K562 (cell line): ENCODE data around the gene SLC35A4. TPM values are rescaled to one million over a fixed set of nuclear protein-coding genes. Genes with fewer than 3 reads are reported as not detected.

Experiments used
- CSDE1 ChIP-seq, 2 experiments: fragments of 450-650 bp; IDR thresholded peaks; 2 replicates each; pipeline ENCODE4 v1.6.1; 2016; ENCODE audit warnings: mild to moderate bottlenecking in 1 of 2
- ELF1 ChIP-seq: fragments of 200-800 bp; sonication (Bioruptor generic); IDR thresholded peaks from 2 replicates; pipeline ENCODE4 v1.6.1; 2016; ENCODE audit warnings: missing genetic modification characterization, missing compliant biosample characterization
- KLF16 ChIP-seq: IDR thresholded peaks from 2 replicates; pipeline ENCODE4 v1.6.1; 2016; ENCODE audit warnings: antibody characterized with exemption
- NUFIP1 ChIP-seq: fragments of 450-650 bp; IDR thresholded peaks from 2 replicates; pipeline ENCODE4 v1.6.1; 2018; ENCODE audit not compliant: partially characterized antibody
- OTX1 ChIP-seq: fragments of 450-650 bp; formaldehyde crosslinking; IDR thresholded peaks from 2 replicates; pipeline ENCODE4 v1.4.0; 2022; ENCODE audit warnings: mild to moderate bottlenecking
- SOX6 ChIP-seq: fragments of 450-650 bp; IDR thresholded peaks from 2 replicates; pipeline ENCODE4 v1.6.1; 2014; ENCODE audit warnings: mild to moderate bottlenecking
- TGIF2 ChIP-seq: sonication (generic); formaldehyde crosslinking; IDR thresholded peaks from 2 replicates; pipeline ENCODE4 v1.8.1; 2022; ENCODE audit warnings: mild to moderate bottlenecking, missing genetic modification reagents, moderate library complexity
- polyA plus RNA-seq, 8 experiments: library from polyadenylated mRNA; depleted of rRNA in 4 of 8; stranded (reverse) in 5 of 8; unstranded in 3 of 8; fragments of >200 nt; fragmentation: Nextera tagmentation in 2 of 8; fragmentation: Illumina TruSeq in 1 of 8; extraction: Ambion mirVana in 2 of 8; extraction: Trizol in 1 of 8; gene quantifications; 2 replicates each; pipeline versions ENCODE4 v1.2.1 to v1.2.3, GENCODE V29; 2011 to 2014; ENCODE audit warnings: inconsistent platforms in 1 of 8, missing spikeins in 1 of 8
- total RNA-seq, 7 experiments: library from RNA; depleted of rRNA in 6 of 7; stranded (reverse); fragments of >200 nt in 6 of 7; fragmentation: Illumina TruSeq in 2 of 7; extraction: Trizol in 2 of 7; gene quantifications; 2 replicates each; pipeline versions ENCODE4 v1.2.1 to v1.2.3, GENCODE V29; 2011 to 2021; ENCODE audit warnings: low replicate concordance in 1 of 7
- TF ChIP-seq, protein P1 (sequence below): fragments of 450-650 bp; IDR thresholded peaks from 2 replicates; pipeline ENCODE4 v1.6.1; 2016; ENCODE audit warnings: low read depth
- TF ChIP-seq, protein P2 (sequence below): IDR thresholded peaks from 2 replicates; pipeline ENCODE4 v1.6.1; 2012; ENCODE audit warnings: low read depth, low read length, improper control_type of control experiment, borderline replicate concordance
- TF ChIP-seq, protein P3 (sequence below): sonication (generic); formaldehyde crosslinking; IDR thresholded peaks from 2 replicates; pipeline ENCODE4 v1.8.0; 2022; ENCODE audit warnings: missing genetic modification reagents, mild to moderate bottlenecking, borderline replicate concordance
- TF ChIP-seq, protein P4 (sequence below), 2 experiments: IDR thresholded peaks; 2 replicates each; pipeline ENCODE4 v1.6.1; 2011; ENCODE audit warnings: borderline replicate concordance in 1 of 2, control low read depth in 1 of 2, low read depth in 1 of 2, low read length in 1 of 2, mild to moderate bottlenecking in 1 of 2, mixed read lengths in 1 of 2, moderate library complexity in 1 of 2; ENCODE audit not compliant: insufficient read depth in 1 of 2, insufficient read length in 1 of 2, poor library complexity in 1 of 2, severe bottlenecking in 1 of 2; ENCODE audit errors: extremely low read depth in 1 of 2

SLC35A4 gene
- total and polyA plus RNA-seq, 9 of the 15 experiments (the other 6 are each of a cell fraction or from before 2014, with no cell fraction given) = 21.8 to 171 (median 42.5) TPM

DNA sequence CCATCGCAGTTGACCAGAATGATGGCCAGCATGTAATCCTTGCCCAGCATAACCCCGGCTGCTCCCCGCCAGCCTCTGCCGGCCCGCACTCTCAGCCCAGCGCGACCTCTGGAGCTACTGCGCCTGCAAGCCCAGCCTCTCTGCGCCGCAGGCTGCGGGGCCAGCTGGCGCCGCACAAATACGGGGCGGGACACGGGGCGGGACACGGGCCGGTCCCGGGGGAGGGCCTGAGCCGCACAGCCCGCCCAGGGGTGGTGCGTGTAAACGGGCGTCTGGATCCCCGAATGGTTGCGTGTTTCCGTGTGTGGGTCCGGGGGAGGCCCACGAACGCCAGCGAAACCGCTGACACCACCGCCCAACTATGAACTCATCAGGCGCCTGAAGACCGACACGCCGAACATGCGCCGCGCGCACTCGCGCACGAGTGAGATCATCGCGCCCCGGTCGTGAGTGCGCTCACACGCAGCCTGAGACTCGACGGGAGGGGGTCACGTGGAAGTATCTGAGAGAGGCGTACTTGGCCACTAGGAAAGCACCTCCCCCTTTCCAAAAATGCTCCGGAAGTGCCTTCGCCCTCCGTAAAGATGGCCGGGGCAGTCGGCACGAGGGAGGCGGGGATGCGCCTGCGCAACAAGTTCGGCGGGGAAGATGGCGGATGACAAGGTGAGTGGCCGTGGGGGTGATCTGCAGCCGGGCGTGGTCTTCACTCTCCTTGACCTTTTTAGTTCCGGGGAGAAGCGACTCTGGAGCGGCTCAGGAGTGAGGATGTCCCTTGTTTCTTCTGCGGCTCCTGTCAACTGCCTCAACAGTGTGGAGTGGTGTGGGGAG lies at the start of gene SLC35A4, which contains the start of gene APBB3 (continued):
- TF ChIP-seq, protein P1, sequence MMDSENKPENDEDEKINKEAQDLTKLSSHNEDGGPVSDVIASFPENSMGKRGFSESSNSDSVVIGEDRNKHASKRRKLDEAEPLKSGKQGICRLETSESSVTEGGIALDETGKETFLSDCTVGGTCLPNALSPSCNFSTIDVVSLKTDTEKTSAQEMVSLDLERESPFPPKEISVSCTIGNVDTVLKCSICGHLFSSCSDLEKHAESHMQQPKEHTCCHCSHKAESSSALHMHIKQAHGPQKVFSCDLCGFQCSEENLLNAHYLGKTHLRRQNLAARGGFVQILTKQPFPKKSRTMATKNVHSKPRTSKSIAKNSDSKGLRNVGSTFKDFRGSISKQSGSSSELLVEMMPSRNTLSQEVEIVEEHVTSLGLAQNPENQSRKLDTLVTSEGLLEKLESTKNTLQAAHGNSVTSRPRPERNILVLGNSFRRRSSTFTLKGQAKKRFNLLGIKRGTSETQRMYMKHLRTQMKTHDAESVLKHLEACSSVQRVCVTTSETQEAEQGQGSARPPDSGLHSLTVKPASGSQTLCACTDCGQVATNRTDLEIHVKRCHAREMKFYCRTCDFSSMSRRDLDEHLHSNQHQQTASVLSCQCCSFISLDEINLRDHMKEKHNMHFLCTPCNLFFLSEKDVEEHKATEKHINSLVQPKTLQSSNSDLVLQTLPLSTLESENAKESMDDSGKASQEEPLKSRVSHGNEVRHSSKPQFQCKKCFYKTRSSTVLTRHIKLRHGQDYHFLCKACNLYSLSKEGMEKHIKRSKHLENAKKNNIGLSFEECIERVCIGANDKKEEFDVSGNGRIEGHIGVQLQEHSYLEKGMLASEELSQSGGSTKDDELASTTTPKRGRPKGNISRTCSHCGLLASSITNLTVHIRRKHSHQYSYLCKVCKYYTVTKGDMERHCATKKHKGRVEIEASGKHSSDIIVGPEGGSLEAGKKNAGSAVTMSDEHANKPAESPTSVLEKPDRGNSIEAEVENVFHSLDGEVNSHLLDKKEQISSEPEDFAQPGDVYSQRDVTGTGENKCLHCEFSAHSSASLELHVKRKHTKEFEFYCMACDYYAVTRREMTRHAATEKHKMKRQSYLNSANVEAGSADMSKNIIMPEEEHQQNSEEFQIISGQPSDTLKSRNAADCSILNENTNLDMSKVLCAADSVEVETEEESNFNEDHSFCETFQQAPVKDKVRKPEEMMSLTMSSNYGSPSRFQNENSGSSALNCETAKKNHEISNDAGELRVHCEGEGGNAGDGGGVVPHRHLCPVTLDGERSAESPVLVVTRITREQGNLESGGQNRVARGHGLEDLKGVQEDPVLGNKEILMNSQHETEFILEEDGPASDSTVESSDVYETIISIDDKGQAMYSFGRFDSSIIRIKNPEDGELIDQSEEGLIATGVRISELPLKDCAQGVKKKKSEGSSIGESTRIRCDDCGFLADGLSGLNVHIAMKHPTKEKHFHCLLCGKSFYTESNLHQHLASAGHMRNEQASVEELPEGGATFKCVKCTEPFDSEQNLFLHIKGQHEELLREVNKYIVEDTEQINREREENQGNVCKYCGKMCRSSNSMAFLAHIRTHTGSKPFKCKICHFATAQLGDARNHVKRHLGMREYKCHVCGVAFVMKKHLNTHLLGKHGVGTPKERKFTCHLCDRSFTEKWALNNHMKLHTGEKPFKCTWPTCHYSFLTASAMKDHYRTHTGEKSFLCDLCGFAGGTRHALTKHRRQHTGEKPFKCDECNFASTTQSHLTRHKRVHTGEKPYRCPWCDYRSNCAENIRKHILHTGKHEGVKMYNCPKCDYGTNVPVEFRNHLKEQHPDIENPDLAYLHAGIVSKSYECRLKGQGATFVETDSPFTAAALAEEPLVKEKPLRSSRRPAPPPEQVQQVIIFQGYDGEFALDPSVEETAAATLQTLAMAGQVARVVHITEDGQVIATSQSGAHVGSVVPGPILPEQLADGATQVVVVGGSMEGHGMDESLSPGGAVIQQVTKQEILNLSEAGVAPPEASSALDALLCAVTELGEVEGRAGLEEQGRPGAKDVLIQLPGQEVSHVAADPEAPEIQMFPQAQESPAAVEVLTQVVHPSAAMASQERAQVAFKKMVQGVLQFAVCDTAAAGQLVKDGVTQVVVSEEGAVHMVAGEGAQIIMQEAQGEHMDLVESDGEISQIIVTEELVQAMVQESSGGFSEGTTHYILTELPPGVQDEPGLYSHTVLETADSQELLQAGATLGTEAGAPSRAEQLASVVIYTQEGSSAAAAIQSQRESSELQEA = no peak
- TF ChIP-seq, protein P2, sequence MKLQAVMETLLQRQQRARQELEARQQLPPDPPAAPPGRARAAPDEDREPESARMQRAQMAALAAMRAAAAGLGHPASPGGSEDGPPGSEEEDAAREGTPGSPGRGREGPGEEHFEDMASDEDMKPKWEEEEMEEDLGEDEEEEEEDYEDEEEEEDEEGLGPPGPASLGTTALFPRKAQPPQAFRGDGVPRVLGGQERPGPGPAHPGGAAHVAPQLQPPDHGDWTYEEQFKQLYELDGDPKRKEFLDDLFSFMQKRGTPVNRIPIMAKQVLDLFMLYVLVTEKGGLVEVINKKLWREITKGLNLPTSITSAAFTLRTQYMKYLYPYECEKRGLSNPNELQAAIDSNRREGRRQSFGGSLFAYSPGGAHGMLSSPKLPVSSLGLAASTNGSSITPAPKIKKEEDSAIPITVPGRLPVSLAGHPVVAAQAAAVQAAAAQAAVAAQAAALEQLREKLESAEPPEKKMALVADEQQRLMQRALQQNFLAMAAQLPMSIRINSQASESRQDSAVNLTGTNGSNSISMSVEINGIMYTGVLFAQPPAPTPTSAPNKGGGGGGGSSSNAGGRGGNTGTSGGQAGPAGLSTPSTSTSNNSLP = no peak
- TF ChIP-seq TGIF2 (CRISPR knock-in tag) = no peak
- no peak for TF ChIP-seq KLF16
- TF ChIP-seq, protein P3, sequence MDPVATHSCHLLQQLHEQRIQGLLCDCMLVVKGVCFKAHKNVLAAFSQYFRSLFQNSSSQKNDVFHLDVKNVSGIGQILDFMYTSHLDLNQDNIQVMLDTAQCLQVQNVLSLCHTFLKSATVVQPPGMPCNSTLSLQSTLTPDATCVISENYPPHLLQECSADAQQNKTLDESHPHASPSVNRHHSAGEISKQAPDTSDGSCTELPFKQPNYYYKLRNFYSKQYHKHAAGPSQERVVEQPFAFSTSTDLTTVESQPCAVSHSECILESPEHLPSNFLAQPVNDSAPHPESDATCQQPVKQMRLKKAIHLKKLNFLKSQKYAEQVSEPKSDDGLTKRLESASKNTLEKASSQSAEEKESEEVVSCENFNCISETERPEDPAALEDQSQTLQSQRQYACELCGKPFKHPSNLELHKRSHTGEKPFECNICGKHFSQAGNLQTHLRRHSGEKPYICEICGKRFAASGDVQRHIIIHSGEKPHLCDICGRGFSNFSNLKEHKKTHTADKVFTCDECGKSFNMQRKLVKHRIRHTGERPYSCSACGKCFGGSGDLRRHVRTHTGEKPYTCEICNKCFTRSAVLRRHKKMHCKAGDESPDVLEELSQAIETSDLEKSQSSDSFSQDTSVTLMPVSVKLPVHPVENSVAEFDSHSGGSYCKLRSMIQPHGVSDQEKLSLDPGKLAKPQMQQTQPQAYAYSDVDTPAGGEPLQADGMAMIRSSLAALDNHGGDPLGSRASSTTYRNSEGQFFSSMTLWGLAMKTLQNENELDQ = no peak
- TF ChIP-seq SOX6 = peak; percentile 54
- TF ChIP-seq ELF1 = peak; percentile 92
- TF ChIP-seq CSDE1 (IDR thresholded peaks at IDR 0.05) = peak in 1 of 2 experiments; percentile 45; a peak in 1 of 4 replicates
- TF ChIP-seq, protein P4, sequence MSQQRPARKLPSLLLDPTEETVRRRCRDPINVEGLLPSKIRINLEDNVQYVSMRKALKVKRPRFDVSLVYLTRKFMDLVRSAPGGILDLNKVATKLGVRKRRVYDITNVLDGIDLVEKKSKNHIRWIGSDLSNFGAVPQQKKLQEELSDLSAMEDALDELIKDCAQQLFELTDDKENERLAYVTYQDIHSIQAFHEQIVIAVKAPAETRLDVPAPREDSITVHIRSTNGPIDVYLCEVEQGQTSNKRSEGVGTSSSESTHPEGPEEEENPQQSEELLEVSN (IDR thresholded peaks at IDR 0.05; ENCODE audit: borderline replicate concordance in 1 of 2, extremely low read depth in 1 of 2, insufficient read depth in 1 of 2, insufficient read length in 1 of 2, low read depth in 1 of 2, low read length in 1 of 2, poor library complexity in 1 of 2, severe bottlenecking in 1 of 2) = peak; percentile 92 to 93
- 0 out of 2 replicates have a peak, but pooled peaks have one; percentile 26 for TF ChIP-seq OTX1 (CRISPR knock-in tag)
- TF ChIP-seq NUFIP1 = no peak
